GM10266 (cell line): ENCODE measurements around the gene KDF1.
"Not testable (repeated sequence)": the region's sequence is repeated elsewhere in the genome, so short reads cannot be mapped to it uniquely, and the experiment has no call there.

Source experiments
- DNase-seq: peaks from one replicate; pipeline ENCODE4 v3.0.0; 2012; ENCODE audit errors: extremely low spot score
- CTCF ChIP-seq: IDR thresholded peaks from 2 replicates; pipeline ENCODE4 v1.5.1; 2012; ENCODE audit warnings: mild to moderate bottlenecking, low read depth; ENCODE audit not compliant: control insufficient read depth, insufficient read depth; ENCODE audit errors: missing control alignments

Gene KDF1

DNA sequence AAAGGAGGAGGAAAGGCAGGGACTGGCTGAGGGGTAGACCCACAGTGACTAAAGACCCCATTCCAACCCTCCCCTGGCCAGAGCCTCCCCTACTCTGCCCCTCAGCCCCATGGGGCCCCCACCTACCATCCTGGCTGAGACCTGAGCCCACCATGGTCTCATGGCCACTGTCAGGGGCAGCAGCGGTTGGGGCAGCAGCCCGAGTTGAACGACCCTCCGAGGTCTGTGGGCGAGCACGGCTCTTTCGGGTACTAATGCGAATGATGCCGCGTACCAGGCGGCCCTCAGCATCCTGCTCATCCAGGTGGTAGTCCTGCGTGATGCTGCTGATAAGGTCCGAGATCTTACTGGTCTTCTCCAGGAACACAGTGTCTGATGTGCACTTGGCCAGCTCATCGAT, 9.1 kb downstream of the KDF1 start:
- TF ChIP-seq CTCF, result no peak
- no peak for DNase-seq

DNA sequence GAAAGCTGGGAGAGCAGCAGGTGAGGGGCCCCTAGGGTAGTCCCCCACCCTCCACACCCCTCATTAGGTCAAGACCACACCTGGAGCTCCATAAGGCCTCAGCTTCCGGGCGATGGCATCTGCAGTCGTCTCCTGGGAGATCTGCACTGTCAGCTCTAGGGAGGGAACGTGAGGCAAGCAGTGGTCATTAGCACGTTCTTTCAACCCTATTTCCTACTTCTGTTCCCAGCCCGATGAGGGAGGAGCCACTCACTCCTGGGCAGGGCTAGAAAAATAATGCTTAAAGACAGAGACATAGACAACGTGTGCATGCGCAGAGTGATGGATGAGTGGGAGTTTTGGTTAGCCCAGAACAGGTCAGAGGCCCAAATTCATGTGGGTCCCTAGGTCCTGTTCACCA, 9.7 kb downstream of the KDF1 start:
- no peak for DNase-seq
- no peak for TF ChIP-seq CTCF

DNA sequence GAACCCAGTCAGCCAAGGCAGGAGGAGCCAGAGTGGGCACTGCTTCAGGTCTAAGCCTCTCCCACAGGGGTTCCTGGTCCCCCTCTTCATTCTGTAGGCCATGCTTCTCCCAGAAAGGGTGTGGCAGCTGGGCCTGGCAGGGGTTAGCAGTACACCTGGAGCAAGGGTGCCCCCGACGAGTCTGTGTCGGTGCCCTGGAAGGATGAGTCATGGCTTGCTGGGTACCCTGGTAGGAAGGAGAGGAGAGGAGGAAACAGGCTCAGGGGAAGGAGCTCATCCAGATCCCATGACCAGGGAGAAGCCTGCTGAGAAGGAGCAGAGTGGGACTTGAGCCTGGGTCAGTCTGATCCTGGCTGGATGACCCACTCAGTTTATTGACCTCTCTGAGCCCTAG, 10.3 kb downstream of the KDF1 start:
- TF ChIP-seq CTCF, result no peak
- DNase-seq, result no peak

GRCh38 chr1:26949266-26949925, 10.9 kb downstream of the KDF1 start:
- no peak for DNase-seq
- TF ChIP-seq CTCF, result no peak

GRCh38 chr1:26948725-26949057, 11.6 kb downstream of the KDF1 start:
- DNase-seq, result not testable (repeated sequence)

GRCh38 chr1:26946270-26946669, 14.0 kb downstream of the KDF1 start:
- TF ChIP-seq CTCF, result no peak
- no peak for DNase-seq

GRCh38 chr1:26945728-26946127, 14.5 kb downstream of the KDF1 start:
- no peak for DNase-seq
- TF ChIP-seq CTCF, result no peak

DNA sequence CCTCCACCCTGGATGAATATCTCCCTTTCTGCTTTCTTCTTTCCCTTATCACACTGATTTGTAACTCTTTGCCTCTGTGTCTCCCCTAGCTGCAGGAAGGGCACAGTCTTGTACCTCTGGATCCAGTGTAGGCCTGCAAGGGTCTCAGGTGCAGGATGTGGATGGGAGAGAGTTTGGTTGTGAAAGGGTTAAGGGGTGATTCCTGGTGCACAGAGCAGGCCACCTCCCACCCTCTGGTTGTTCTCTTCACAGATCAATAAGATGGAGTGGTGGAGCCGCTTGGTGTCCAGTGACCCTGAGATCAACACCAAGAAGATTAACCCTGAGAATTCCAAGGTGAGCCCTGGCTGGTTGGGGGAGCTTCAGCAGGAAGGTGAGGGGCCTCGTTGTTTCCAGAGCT, 15.1 kb downstream of the KDF1 start:
- TF ChIP-seq CTCF, result no peak

More for the DNA sequence above, 15.1 kb downstream of the KDF1 start:
- DNase-seq, result no peak
